HepG2 (cell line): ENCODE data around the gene AGT. TPM values are rescaled to one million over a fixed set of nuclear protein-coding genes. Genes with fewer than 3 reads are reported as not detected.
A peak's percentile ranks its signal among the peaks of the same experiment; 100 is the strongest.

Experiments
- BRD4 ChIP-seq: sonication (generic); formaldehyde crosslinking; IDR thresholded peaks from 2 replicates; pipeline ENCODE4 v1.4.0; 2020; ENCODE audit warnings: missing genetic modification reagents
- CENPT ChIP-seq: sonication (generic); formaldehyde crosslinking; IDR thresholded peaks from 2 replicates; pipeline ENCODE4 v1.8.0; 2022; ENCODE audit warnings: low read depth, mild to moderate bottlenecking, moderate library complexity, missing genetic modification reagents
- IRF2 ChIP-seq: IDR thresholded peaks from 2 replicates; pipeline ENCODE4 v1.6.1; 2018; ENCODE audit warnings: missing genetic modification reagents, missing compliant biosample characterization
- MED1 ChIP-seq: sonication (generic); formaldehyde crosslinking; IDR thresholded peaks from 2 replicates; pipeline ENCODE4 v1.4.0; 2020; ENCODE audit warnings: missing genetic modification reagents
- MIXL1 ChIP-seq: IDR thresholded peaks from 2 replicates; pipeline ENCODE4 v1.6.1; 2016
- MTF1 ChIP-seq: sonication (generic); formaldehyde crosslinking; IDR thresholded peaks from 2 replicates; pipeline ENCODE4 v1.5.0; 2020; ENCODE audit warnings: missing genetic modification reagents
- NCOA2 ChIP-seq: sonication (generic); formaldehyde crosslinking; IDR thresholded peaks from 2 replicates; pipeline ENCODE4 v1.8.0; 2022; ENCODE audit warnings: inconsistent platforms
- ZNF264 ChIP-seq: sonication (generic); formaldehyde crosslinking; IDR thresholded peaks from 2 replicates; pipeline ENCODE4 v1.4.0; 2020; ENCODE audit warnings: missing genetic modification reagents
- ZNF30 ChIP-seq: sonication (generic); formaldehyde crosslinking; IDR thresholded peaks from 2 replicates; pipeline ENCODE4 v1.5.0; 2020; ENCODE audit warnings: mild to moderate bottlenecking, missing genetic modification reagents
- polyA plus RNA-seq, 8 experiments: library from polyadenylated mRNA; depleted of rRNA in 3 of 8; stranded (reverse) in 7 of 8; unstranded in 1 of 8; fragments of >200 nt; fragmentation: Illumina TruSeq in 4 of 8; extraction: Trizol in 4 of 8; gene quantifications; 2 replicates each; pipeline versions ENCODE4 v1.2.1 to v1.2.3, GENCODE V29; 2011 to 2016; ENCODE audit warnings: low read depth in 4 of 8, missing spikeins in 1 of 8, mixed read lengths in 1 of 8; ENCODE audit not compliant: insufficient read depth in 1 of 8
- total RNA-seq, 5 experiments: library from RNA; depleted of rRNA; stranded (reverse); fragments of >200 nt; fragmentation: Illumina TruSeq; extraction: Trizol; gene quantifications; 2 replicates each; pipeline ENCODE4 v1.2.3, GENCODE V29; 2016; ENCODE audit warnings: low read depth in 1 of 5
- TF ChIP-seq, protein P1 (sequence below): sonication (generic); formaldehyde crosslinking; IDR thresholded peaks from 2 replicates; pipeline ENCODE4 v1.8.0; 2022; ENCODE audit warnings: mild to moderate bottlenecking, missing genetic modification reagents
- TF ChIP-seq, protein P2 (sequence below): IDR thresholded peaks from 2 replicates; pipeline ENCODE4 v1.4.0; 2020; ENCODE audit warnings: mild to moderate bottlenecking, missing genetic modification reagents
- TF ChIP-seq, protein P3 (sequence below): sonication (generic); formaldehyde crosslinking; IDR thresholded peaks from 2 replicates; pipeline ENCODE4 v1.4.0; 2020; ENCODE audit warnings: missing genetic modification reagents
- TF ChIP-seq, protein P4 (sequence below): sonication (generic); formaldehyde crosslinking; IDR thresholded peaks from 2 replicates; pipeline ENCODE4 v1.4.0; 2020; ENCODE audit warnings: missing genetic modification reagents, borderline replicate concordance
- TF ChIP-seq, protein P5 (sequence below): IDR thresholded peaks from 2 replicates; pipeline ENCODE4 v1.6.1; 2016
- TF ChIP-seq, protein P6 (sequence below): IDR thresholded peaks from 2 replicates; pipeline ENCODE4 v1.6.1; 2018; ENCODE audit warnings: missing genetic modification reagents

AGT gene
- total and polyA plus RNA-seq, 2 of the 13 experiments (the other 11 are each of a cell fraction or from before 2014, with no cell fraction given): 892 to 2,071 TPM

DNA sequence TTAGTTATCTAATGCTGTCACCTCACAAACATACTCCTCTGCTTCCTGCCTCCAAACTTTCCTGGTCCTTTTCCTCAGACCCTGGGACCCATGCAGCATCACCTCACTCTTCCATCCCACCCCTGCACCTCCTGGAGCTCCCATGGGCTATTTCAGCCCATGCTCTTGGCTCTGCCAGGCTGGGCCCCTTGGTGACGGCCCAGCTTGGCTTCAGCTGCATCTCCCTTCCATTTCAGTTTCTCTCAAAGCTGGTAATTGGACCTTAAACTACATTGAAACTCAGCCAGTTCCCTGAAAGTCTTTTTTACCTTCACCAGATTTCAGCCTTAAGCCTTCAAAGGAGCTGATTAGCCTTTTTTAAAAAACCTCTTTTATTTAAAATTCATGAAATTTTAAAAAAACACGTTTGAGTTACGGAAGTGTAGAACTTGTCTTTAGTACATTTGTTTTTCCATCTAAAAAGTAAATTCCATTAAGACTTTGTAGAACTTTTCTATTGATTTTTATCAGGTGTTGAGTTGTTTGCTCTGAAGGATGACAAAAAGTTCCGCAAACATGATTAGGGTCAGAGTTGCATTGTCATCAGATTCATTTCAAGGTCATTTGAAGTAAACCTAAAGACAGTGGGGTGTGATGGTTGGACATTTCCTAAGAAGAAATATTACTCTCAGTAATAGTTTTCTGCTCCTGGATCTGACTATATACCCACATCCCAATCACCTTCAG lies 33.5 kb downstream of the AGT start (continued):
- TF ChIP-seq, protein P1, sequence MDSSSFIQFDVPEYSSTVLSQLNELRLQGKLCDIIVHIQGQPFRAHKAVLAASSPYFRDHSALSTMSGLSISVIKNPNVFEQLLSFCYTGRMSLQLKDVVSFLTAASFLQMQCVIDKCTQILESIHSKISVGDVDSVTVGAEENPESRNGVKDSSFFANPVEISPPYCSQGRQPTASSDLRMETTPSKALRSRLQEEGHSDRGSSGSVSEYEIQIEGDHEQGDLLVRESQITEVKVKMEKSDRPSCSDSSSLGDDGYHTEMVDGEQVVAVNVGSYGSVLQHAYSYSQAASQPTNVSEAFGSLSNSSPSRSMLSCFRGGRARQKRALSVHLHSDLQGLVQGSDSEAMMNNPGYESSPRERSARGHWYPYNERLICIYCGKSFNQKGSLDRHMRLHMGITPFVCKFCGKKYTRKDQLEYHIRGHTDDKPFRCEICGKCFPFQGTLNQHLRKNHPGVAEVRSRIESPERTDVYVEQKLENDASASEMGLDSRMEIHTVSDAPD (CRISPR knock-in tag): no peak
- TF ChIP-seq ZNF30 (CRISPR knock-in tag): no peak
- TF ChIP-seq MTF1 (CRISPR knock-in tag): no peak
- TF ChIP-seq, protein P2, sequence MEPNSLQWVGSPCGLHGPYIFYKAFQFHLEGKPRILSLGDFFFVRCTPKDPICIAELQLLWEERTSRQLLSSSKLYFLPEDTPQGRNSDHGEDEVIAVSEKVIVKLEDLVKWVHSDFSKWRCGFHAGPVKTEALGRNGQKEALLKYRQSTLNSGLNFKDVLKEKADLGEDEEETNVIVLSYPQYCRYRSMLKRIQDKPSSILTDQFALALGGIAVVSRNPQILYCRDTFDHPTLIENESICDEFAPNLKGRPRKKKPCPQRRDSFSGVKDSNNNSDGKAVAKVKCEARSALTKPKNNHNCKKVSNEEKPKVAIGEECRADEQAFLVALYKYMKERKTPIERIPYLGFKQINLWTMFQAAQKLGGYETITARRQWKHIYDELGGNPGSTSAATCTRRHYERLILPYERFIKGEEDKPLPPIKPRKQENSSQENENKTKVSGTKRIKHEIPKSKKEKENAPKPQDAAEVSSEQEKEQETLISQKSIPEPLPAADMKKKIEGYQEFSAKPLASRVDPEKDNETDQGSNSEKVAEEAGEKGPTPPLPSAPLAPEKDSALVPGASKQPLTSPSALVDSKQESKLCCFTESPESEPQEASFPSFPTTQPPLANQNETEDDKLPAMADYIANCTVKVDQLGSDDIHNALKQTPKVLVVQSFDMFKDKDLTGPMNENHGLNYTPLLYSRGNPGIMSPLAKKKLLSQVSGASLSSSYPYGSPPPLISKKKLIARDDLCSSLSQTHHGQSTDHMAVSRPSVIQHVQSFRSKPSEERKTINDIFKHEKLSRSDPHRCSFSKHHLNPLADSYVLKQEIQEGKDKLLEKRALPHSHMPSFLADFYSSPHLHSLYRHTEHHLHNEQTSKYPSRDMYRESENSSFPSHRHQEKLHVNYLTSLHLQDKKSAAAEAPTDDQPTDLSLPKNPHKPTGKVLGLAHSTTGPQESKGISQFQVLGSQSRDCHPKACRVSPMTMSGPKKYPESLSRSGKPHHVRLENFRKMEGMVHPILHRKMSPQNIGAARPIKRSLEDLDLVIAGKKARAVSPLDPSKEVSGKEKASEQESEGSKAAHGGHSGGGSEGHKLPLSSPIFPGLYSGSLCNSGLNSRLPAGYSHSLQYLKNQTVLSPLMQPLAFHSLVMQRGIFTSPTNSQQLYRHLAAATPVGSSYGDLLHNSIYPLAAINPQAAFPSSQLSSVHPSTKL: peak; percentile 96
- TF ChIP-seq, protein P3, sequence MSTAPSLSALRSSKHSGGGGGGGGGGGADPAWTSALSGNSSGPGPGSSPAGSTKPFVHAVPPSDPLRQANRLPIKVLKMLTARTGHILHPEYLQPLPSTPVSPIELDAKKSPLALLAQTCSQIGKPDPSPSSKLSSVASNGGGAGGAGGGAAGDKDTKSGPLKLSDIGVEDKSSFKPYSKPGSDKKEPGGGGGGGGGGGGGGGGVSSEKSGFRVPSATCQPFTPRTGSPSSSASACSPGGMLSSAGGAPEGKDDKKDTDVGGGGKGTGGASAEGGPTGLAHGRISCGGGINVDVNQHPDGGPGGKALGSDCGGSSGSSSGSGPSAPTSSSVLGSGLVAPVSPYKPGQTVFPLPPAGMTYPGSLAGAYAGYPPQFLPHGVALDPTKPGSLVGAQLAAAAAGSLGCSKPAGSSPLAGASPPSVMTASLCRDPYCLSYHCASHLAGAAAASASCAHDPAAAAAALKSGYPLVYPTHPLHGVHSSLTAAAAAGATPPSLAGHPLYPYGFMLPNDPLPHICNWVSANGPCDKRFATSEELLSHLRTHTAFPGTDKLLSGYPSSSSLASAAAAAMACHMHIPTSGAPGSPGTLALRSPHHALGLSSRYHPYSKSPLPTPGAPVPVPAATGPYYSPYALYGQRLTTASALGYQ (CRISPR knock-in tag): 0 out of 2 replicates have a peak, but pooled peaks have one; percentile 42
- TF ChIP-seq BRD4 (CRISPR knock-in tag): no peak
- peak; percentile 77 for TF ChIP-seq NCOA2 (CRISPR knock-in tag)
- TF ChIP-seq IRF2 (CRISPR knock-in tag): peak; percentile 64; the same call in 1 of the 2 replicates
- TF ChIP-seq, protein P4, sequence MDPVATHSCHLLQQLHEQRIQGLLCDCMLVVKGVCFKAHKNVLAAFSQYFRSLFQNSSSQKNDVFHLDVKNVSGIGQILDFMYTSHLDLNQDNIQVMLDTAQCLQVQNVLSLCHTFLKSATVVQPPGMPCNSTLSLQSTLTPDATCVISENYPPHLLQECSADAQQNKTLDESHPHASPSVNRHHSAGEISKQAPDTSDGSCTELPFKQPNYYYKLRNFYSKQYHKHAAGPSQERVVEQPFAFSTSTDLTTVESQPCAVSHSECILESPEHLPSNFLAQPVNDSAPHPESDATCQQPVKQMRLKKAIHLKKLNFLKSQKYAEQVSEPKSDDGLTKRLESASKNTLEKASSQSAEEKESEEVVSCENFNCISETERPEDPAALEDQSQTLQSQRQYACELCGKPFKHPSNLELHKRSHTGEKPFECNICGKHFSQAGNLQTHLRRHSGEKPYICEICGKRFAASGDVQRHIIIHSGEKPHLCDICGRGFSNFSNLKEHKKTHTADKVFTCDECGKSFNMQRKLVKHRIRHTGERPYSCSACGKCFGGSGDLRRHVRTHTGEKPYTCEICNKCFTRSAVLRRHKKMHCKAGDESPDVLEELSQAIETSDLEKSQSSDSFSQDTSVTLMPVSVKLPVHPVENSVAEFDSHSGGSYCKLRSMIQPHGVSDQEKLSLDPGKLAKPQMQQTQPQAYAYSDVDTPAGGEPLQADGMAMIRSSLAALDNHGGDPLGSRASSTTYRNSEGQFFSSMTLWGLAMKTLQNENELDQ: no peak
- TF ChIP-seq ZNF264 (CRISPR knock-in tag): no peak
- TF ChIP-seq, protein P5, sequence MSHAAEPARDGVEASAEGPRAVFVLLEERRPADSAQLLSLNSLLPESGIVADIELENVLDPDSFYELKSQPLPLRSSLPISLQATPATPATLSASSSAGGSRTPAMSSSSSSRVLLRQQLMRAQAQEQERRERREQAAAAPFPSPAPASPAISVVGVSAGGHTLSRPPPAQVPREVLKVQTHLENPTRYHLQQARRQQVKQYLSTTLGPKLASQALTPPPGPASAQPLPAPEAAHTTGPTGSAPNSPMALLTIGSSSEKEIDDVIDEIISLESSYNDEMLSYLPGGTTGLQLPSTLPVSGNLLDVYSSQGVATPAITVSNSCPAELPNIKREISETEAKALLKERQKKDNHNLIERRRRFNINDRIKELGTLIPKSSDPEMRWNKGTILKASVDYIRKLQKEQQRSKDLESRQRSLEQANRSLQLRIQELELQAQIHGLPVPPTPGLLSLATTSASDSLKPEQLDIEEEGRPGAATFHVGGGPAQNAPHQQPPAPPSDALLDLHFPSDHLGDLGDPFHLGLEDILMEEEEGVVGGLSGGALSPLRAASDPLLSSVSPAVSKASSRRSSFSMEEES (CRISPR knock-in tag): peak; percentile 69; the same call in 1 of the 2 replicates
- peak; percentile 57 for TF ChIP-seq MED1 (CRISPR knock-in tag)
- TF ChIP-seq, protein P6, sequence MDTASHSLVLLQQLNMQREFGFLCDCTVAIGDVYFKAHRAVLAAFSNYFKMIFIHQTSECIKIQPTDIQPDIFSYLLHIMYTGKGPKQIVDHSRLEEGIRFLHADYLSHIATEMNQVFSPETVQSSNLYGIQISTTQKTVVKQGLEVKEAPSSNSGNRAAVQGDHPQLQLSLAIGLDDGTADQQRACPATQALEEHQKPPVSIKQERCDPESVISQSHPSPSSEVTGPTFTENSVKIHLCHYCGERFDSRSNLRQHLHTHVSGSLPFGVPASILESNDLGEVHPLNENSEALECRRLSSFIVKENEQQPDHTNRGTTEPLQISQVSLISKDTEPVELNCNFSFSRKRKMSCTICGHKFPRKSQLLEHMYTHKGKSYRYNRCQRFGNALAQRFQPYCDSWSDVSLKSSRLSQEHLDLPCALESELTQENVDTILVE (CRISPR knock-in tag): 0 out of 2 replicates have a peak, but pooled peaks have one; percentile 49
- no peak for TF ChIP-seq CENPT (CRISPR knock-in tag)
- peak; percentile 77; the same call in 1 of the 2 replicates for TF ChIP-seq MIXL1 (CRISPR knock-in tag)
